OCI-M2 (cell line): ENCODE measurements around the gene FAHD1.
A peak's percentile ranks its signal among the peaks of the same experiment; 100 is the strongest.
"Not testable (repeated sequence)": the region's sequence is repeated elsewhere in the genome, so short reads cannot be mapped to it uniquely, and the experiment has no call there.

Source experiments
- DNase-seq: peaks from one replicate; lab custom pipeline; 2025; ENCODE audit not compliant: unreplicated experiment; lab: John Stamatoyannopoulos, UW

Gene FAHD1

DNA sequence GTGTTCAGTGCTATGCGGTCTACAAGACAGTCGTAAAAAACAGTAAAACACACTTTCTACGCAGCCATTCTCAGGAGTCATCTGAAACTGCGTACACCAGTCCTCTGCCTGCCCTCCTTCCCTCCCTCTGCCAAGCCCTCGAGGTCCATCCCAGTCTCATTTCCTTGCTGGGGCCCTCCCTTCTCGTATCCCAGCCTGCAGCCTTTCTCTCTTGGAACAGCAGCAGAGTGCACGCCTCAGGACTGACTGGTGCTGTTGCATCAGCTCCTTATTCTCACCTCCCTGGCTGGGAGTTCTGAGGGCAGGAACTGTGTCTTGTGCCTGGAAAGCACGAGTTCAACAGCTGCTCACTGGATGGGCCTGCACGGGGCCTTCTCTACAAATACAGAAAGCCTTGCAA is 12.5 kb downstream of the FAHD1 start:
- no peak for DNase-seq

DNA sequence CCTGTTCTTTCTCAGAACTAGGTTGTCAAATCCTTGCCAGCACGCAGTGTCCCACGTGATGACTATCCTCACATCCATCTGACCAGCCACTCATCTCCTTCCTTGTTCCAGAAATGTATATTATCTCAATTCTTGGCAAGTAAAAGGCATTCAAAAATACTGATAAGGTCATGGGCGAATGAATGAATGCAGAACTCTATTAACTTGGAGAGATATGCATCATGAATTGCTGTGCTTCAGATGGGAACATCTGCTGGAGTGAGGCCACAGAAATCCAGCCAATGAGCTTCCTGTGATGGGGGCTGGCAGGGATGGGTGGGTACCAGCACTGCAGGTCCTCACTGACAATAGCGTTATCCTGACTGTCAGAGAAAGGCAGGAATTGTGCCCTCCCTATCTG is 19.0 kb downstream of the FAHD1 start:
- no peak for DNase-seq

DNA sequence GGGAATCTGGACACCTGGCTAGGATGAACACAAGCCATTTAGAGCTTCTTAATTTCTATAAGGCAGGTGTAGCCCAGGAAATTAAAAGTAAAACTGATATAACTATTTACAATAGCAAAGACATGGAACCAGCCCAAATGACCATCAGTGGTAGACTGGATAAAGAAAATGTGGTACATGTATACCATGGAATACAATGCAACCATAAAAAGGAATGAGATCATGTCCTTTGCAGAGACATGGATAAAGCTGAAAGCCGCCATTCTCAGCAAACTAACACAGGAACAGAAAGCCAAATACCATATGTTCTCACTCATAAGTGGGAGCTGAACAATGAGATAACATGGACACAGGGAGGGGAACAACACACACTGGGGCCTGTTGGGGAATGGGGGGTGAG is 19.4 kb downstream of the FAHD1 start:
- DNase-seq, result no peak

DNA sequence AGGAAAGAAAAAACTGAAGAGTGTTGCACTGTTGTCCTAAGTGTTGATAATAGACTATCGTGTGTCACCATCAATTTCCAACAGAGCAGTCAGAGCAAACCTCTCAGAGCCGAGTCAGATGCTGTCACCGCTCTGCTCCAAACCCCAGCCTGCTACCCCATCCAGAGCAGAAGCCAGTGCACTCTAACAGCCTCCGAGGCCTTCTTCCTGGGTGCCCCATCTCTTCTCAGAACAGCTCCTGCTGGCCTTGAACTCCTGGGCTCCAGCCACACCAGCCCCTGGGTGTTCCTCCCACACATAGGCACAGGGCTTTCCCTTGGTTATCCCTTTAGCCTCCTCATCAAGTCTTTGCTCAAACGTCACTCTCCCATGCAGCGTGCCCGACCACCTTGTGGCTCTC is 24.0 kb downstream of the FAHD1 start:
- DNase-seq, result no peak

DNA sequence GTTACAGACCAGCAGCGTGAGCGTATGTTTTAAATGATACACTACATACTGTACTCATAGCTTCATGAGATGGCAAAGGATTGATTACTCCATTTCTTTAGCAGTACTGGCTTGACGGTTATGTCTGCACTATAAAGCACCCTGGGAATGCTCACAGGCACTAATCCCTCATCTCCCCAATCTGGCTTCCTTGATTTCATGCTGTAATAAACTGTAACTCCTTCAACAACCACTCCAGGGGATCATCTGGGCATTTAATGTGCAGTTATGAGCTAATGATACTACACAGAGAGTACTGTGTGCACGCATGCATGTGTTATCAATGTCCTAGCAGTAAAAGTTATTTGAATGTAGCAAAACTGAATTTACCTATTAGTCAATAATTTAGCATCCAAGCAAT is 24.8 kb downstream of the FAHD1 start:
- no peak for DNase-seq

DNA sequence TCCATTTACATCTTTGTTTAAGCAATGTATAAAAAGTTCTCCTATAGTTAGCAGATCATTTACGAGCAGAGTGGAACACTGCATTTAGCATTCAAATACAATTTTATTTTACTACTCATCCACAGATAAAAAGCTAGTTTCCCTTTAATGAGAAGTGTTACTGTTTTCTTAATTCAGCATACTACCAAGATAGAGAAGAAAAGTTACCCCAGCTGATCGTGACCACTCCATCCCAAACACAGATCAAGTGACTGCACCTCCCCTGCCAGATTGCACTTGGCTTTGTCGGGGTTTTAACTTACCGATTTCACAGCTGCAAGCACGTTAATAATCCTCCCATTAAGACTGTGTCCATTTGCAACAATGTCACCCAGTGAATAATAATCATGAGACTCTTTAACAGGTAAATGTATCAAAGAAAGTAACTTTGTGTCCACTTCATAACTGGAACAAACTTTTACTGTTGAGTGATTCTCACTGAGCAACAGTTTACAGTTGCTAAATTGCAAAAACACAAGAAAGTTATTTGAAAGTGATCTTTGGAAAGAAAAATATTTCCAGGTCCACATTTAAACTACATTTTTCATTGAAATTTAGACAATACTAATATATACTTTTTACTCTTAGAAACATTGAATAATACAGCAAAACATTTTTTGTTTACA is 30.6 kb downstream of the FAHD1 start:
- no peak for DNase-seq

DNA sequence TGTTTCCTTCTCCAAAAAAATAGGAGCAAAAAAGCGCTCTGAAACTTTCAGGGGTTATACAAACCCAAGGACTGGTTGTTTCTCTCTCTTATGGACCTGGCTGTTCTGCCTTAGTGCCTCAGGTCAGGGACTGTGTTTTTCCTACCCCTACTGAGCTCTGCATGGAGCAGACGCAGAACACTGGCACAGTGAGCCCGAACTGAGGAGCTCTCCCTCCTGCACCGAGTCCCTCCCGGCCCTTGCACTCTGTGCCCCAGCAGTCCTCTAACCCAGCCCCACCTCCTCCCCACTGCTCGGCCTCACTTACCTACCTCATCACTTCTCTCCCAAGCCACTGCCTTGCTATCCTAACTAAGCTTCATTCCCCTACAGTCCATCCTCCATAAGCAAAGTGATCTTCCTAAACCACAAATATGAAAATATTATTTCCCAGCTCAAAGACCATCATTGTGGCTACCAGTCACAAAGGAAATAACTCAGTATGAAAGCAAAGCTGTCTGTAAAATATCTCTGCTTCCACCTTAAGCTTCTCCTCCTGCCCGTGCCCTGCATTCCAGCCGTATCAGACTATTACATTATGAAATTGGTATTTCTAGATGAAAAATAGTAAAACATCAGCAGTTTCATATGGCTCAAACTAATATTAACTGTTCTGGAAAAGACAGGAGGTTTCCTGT is 31.3 kb downstream of the FAHD1 start:
- no peak for DNase-seq

DNA sequence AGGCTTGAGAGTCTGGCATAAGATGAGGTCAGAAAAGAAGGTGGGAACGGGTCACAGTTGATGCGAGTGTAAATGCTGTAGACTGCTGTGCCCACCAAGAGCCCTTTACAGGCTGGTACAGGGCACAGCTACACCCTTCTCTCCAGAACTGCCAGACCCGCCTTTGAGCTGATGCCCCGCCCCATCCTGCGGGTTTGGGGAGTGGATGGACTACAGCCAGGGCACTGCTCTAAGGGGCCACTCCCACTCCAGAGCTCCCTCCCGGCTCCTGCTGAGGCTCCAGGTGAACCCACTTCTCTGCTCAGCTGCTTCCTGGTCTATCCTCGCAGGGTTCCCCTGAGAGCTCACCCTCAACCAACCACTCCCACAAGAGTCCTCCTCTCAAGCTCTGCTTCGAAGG is 32.6 kb downstream of the FAHD1 start:
- DNase-seq, result no peak

DNA sequence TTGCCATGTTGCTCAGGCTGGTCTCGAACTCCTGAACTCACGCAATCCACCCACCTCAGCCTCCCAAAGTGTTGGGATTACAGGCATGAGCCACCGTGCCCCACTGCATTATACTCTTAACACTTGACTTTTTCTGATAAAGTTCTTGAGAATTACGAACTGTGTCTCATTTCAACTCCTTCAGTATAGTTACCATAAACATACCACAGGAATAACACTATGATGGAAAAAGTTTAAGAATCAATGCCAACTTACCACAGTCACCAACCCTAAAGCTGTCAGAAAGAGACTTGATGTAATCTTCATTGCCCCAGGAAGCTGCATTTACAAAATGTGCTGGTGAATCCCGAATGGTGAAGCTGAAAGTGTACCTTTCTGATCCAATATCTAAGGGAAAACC is 34.7 kb downstream of the FAHD1 start:
- DNase-seq, result no peak

DNA sequence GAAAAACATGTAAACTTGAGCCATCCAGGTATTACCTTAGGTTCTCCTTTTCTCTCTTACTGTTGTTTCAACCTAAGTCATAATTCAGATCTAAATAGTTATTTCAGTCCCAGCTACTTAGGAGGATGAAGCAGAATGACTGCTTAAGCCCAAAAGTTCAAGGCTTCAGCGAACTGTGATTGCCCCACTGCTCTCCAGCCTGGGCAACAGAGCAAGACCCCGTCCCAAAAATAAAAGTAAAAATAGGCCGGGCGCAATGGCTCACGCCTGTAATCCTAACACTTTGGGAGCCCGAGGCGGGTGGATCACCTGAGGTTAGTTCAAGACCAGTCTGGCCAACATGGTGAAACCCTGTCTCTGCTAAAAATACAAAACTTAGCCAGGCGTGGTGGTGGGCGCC is 35.4 kb downstream of the FAHD1 start:
- DNase-seq, result no peak

DNA sequence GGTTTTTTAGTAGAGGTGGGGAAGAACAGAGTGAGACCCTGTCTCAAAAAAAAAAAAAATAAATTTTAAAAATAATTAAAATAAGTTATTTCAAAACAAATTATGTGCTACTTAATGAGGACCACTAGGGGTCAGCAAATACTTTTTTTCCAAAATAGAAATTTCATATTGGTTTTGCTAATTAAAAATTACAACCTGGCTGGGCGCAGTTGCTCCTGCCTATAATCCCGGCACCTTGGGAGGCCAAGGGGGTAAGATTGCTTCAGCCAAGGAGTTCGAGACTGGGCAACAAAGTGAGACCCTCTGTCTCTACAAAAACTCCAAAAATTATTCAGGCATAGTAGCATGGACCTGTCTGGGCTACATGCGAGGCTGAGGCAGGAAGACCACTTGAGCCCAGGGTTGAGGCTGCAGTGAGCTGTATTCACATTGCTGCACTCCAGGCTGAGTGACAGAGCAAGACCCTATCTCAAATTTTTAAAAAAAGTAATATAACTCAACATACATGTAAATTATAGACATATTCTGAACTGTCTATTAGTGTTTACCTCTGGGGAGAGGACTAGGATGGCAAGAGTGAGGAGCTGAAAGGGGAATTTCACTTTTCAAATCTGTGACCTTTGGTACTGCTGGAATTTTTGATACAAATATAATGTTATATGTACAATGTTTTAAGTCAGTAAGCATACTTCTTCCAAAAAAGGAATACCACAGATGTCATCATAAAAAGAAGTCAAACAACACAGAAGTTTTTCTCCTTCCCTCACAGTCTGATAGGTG is 36.9 kb downstream of the FAHD1 start:
- DNase-seq, result no peak

DNA sequence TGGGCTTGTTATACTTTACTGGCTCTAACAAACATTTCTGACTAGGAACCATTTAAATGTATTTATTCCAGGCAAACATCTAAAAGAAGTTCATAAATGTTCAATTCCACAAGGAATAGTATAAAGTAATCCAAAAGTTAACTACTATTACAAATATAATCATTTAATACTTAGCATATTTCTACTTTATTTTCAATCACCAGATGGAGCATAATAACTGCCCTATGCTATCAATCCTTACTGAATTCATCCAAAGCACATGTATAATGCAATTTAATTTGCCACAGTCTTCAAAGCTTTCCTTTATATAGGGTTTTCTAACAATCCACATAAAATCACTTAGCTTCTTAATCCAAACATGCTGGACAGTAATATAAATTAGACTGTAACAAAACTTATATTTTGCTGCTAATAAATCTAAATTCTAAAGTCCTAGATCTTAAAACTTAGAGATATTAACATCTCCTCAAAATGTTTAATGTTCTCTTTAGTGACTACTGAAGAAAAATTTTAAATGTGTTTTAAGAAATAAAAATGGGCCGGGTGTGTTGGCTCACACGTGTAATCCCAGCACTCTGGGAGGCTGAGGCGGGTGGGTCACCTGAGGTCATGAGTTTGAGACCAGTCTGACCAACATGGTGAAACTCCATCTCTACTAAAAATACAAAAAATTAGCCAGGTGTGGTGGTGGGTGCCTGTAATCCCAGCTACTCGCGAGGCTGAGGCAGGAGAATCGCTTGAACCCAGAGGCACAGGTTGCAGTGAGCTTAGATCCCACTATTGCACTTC is 39.1 kb downstream of the FAHD1 start:
- DNase-seq, result no peak

DNA sequence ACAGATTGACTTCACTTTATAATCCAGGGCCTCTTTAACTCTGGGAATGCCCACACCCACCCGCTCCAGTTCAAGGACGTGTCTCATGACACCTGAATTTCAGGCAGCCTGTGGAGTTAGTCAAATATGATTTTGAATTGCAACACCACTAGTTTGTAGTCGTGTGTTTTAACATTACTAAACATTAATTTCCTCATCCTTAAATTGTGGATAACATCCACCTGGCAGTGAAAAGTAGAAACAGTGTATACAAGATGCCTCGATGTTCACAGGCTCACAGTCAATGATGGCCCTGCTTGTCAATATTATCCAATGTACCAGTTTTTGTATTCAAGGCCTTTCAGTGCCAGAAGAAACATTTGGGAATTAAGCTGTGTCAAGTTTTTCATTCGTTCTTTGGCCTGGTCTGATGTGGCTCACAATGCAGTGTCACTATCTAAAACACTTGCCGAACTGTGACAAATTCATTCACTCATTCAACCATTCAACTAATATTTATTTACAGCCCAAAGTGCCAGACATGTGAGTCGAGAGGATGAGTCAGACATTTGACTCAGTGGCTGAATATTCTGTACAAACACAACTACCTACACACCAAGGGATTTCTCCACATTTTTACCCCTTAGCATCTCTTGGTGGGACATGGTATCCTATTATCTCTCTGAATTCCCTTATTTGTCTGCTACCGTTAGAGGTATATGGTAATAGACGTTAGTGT is 43.5 kb downstream of the FAHD1 start:
- DNase-seq, result no peak

DNA sequence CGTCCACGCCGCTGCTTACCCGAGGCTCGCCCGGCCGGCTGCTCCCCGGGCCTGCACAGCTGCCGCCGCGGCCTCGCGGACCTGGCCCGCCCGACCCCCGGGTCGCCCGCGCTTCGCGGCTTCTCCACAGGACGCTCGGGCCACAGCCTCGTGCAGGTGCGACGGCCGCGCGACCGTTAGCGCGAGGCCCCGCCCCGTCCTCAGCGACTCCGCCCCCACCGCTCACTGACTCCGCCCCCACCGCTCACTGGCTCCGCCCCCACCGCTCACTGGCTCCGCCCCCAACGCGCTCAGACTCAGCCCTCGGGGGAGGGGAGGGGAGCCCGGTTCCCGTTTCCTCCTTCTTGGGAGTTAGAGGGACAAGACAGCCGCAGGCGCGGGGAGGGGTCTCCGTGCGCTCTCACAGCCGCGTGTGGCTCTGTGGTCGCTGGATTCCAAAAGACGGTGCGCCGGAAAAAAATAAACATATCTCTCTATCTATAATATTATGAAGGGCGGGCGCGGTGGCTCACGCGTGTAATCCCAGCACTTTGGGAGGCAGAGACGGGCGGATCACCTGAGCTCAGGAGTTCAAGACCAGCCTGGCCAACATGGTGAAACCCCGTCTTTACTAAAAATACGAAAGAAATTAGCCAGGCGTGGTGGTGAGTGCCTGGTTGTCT is 45.1 kb downstream of the FAHD1 start, which contains the start of gene MEIOB:
TSS of gene MEIOB (minus strand) at position 191 of the 662 bp plus-strand sequence. CDS start 3,989 bp downstream, outside the sequence.
- DNase-seq, result peak; percentile 46

DNA sequence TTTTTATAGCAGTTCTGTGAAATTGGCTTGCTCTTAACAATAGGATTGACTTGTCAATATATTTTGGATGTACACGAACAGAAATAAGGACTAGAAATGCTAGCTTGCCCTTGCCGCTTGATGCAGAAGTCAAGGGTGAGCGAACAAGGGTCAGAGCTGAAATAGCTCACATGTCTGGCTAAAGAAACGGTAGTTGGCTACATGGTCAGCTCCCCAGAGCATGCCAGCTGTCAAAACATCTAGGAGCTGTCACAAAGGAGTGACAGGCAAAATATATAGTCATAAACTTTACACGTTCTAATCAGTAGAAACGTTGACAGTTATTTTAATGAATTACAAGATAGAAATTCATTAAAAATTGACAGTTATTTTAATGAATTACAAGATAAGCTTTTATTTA is 47.8 kb downstream of the FAHD1 start:
- no peak for DNase-seq

DNA sequence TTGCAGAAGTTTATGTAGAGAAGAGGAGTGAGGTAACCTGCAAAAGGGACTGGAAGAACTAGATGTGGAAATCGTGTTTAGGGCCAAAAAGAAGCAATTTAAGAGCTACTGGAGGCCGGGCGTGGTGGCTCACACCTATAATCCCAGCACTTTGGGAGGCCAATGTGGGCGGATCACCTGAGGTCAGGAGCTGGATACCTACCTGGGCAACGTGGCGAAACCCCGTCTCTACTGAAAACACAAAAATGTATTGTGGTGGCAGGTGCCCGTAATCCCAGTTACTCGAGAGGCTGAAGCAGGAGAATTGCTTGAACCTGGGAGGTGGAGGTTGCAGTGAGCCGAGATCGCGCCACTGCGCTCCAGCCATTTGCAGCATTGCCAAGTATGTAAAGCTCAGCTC is 49.1 kb downstream of the FAHD1 start:
- DNase-seq, result not testable (repeated sequence)

DNA sequence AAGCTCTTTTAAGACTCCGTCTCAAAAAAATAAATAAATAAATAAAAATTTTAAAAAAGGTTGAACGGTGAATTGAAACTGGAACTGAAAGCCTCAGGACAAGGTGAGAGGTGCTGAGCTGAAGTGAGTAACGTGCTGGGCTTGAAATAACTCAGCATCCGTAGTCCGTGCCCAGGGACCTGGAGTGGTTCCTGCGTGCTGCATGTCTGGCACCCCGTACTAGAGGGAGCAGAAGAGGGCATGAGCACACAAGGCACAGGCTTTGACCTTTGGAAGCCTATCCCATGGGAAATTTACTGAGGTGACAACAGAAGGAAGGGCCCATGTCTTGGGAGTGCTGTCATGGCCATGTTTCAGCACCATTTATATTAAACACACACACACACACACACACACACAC is 49.5 kb downstream of the FAHD1 start:
- no peak for DNase-seq

DNA sequence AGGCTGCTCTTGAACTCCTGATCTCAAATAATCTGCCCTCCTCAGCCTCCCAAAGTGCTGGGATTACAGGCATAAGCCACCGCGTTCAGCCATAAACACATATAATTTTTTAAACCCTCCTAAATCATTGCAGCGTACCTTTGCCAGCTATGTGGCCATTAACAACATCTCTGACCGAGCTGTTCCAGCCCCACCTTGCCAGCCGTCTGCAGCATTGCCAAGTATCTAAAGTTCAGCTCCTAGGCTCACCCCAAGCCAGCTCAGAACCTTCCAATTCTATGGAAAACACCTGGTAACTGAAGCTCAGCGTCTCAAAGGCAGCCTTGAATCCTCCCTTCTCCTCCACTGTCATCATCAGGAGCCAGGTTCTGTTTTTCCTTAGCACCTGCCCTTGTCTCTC is 50.1 kb downstream of the FAHD1 start:
- DNase-seq, result no peak

DNA sequence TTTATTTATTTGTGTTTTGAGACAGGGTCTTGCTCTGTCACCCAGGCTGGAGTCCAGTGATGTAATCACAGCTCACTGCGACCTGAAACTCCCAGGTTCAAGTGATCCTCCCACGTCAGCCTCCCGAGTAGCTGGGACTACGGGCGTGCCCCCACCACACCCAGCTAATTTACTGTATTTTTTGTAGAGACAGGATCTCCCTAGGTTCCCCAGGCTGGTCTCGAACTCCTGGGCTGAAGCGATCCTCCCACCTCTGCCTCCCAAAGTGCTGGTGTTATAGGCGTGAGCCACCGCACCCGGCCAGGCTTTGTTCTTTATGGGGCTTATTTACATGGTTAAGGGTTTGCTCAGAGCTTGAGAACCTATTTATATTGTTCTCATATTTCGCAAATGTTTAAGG is 50.8 kb downstream of the FAHD1 start:
- no peak for DNase-seq

DNA sequence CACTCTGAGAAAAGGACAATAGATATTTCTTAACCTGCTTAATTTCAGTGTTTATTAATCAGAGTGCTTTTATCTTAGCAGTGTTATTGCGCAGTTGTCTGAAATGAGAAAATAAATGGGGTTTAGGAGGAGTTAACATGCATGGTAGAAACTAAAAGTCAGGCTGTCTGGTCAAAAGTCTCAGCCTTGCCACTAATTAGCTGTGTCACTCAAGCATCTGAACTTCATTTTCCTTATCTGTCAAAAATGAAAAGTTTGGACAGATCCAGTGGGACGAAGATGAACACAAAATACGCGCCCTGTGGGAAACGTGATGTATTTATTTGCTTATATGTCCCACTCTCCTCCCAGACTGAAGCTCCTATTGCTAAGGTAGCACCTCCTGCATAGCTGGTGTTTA is 51.2 kb downstream of the FAHD1 start:
- no peak for DNase-seq
